Left lung (tissue), 10 donors: ENCODE measurements around the gene UBR3. TPM values are rescaled to one million over a fixed set of nuclear protein-coding genes. Genes with fewer than 3 reads are reported as not detected.
"Not testable (repeated sequence)": the region's sequence is repeated elsewhere in the genome, so short reads cannot be mapped to it uniquely, and the experiment has no call there.

Experiments
- ATAC-seq: fragments of 200-7000 bp; cut with Tn5 transposase; one replicate; pipeline ENCODE4 v1.9.1; 2020; ENCODE audit warnings: moderate library complexity
- DNase-seq, 4 donors: peaks; one replicate each; pipeline ENCODE4 v3.0.0-alpha.2; 2013 to 2020
- H3K27ac ChIP-seq, 2 donors: fragments of 200-600 bp; sonication (generic) in 1 of 2; one replicate each; pipeline versions ENCODE4 v1.5.0 to v1.8.0; 2020 to 2021
- H3K27me3 ChIP-seq, 2 donors: fragments of 200-600 bp; sonication (generic) in 1 of 2; one replicate each; pipeline versions ENCODE4 v1.5.0 to v1.8.0; 2020 to 2021
- H3K36me3 ChIP-seq, 2 donors: fragments of 200-600 bp; sonication (generic) in 1 of 2; one replicate each; pipeline versions ENCODE4 v1.5.0 to v1.8.0; 2020 to 2021
- H3K4me1 ChIP-seq, 2 donors: fragments of 200-600 bp; one replicate each; pipeline ENCODE4 v1.8.0; 2021
- H3K4me3 ChIP-seq, 2 donors: fragments of 200-600 bp; sonication (generic) in 1 of 2; one replicate each; pipeline versions ENCODE4 v1.5.0 to v1.8.0; 2020 to 2021; ENCODE audit warnings: mild to moderate bottlenecking in 1 of 2
- H3K9me3 ChIP-seq, 2 donors: fragments of 200-600 bp; sonication (generic) in 1 of 2; one replicate each; pipeline versions ENCODE4 v1.5.0 to v1.8.0; 2020 to 2021
- intact Hi-C, 2 donors: fragments of 100-400 bp; cut with DNase I; formaldehyde crosslinking; loops; one replicate each; pipeline versions ENCODE4 v1.11.2 to v1.14.2; 2022
- polyA plus RNA-seq, 6 donors: library from polyadenylated mRNA; unstranded; fragments of 120-200 nt; gene quantifications; one replicate each; pipeline ENCODE4 v1.2.1, GENCODE V29; 2013; ENCODE audit not compliant: insufficient read length in 6 of 6
- total RNA-seq, 2 donors: library from RNA; stranded (reverse); fragmentation: NEBNext Ultra II Directional; extraction: Animal tissue kit (Norgen Biotek cat#: 25700); gene quantifications; one replicate each; pipeline ENCODE4 v1.2.1, GENCODE V29; 2021
- TF ChIP-seq, protein P1 (sequence below), 2 donors: fragments of 200-600 bp; sonication (generic) in 1 of 2; IDR thresholded peaks; one replicate each; pipeline versions ENCODE4 v1.5.0 to v1.8.0; 2021; ENCODE audit warnings: antibody characterized with exemption in 2 of 2
- donor health status: DM: no; HTN: yes; CAD: no.
- donor health status: DM: no; HTN: no; CAD: no.

Gene UBR3
- total and polyA plus RNA-seq, 8 donors, result 33.2 to 48.0 (median 40.7) TPM

DNA sequence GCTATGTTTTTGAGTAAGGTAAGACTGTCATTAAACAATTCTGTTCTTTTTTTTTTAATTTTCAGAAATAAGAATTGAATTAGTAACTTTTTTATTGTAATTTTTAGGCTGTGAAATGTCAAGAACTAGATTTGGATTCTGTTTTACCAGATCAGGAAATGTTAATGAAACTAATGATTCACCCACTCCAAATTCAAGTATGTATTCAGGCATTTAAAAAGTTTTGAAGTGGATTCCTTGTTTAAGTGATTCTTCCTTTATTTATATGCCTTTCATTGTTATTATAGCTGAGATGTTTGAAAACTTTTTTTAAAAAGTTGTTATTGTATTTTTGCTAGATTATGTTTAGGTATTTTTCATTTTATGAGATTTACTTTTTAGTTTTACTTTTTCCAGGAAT is 96.7 kb downstream of the UBR3 start:
- no peaks in the 10 kb centered on the region for H3K27me3 ChIP-seq
- ATAC-seq, result peak; percentile 53

GRCh38 chr2:169925968-169926367 is 98.7 kb downstream of the UBR3 start:
- TF ChIP-seq, protein P1, sequence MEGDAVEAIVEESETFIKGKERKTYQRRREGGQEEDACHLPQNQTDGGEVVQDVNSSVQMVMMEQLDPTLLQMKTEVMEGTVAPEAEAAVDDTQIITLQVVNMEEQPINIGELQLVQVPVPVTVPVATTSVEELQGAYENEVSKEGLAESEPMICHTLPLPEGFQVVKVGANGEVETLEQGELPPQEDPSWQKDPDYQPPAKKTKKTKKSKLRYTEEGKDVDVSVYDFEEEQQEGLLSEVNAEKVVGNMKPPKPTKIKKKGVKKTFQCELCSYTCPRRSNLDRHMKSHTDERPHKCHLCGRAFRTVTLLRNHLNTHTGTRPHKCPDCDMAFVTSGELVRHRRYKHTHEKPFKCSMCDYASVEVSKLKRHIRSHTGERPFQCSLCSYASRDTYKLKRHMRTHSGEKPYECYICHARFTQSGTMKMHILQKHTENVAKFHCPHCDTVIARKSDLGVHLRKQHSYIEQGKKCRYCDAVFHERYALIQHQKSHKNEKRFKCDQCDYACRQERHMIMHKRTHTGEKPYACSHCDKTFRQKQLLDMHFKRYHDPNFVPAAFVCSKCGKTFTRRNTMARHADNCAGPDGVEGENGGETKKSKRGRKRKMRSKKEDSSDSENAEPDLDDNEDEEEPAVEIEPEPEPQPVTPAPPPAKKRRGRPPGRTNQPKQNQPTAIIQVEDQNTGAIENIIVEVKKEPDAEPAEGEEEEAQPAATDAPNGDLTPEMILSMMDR (IDR thresholded peaks at IDR 0.05), result no peak
- no peaks in the 10 kb centered on the region for H3K9me3 ChIP-seq
- no peak overlapping the region for H3K27ac ChIP-seq
- no peak overlapping the region for H3K4me3 ChIP-seq
- no peaks in the 10 kb centered on the region for H3K27me3 ChIP-seq
- DNase-seq (no peak), ATAC-seq (no peak)
- peaks cover 0 to 28% of the 10 kb centered on the region in 2 donors for H3K36me3 ChIP-seq
- intact Hi-C loops, result loop anchor here in 1 of 2 donors (5.0 kb wide), 1 partner anchor 99 kb away; the partner anchor contains the start of gene UBR3
- no peaks in the 10 kb centered on the region for H3K4me1 ChIP-seq

More for the DNA sequence above, 96.7 kb downstream of the UBR3 start:
- TF ChIP-seq, protein P1 (IDR thresholded peaks at IDR 0.05), result no peak
- no peak for DNase-seq
- Histone ChIP-seq H3K4me3 (no peak overlapping the region), H3K27ac (no peak overlapping the region), H3K36me3 (peaks cover 0 to 32% of the 10 kb centered on the region in 2 donors), H3K9me3 (no peaks in the 10 kb centered on the region), H3K4me1 (no peaks in the 10 kb centered on the region)
- intact Hi-C loops, result no loop called here

DNA sequence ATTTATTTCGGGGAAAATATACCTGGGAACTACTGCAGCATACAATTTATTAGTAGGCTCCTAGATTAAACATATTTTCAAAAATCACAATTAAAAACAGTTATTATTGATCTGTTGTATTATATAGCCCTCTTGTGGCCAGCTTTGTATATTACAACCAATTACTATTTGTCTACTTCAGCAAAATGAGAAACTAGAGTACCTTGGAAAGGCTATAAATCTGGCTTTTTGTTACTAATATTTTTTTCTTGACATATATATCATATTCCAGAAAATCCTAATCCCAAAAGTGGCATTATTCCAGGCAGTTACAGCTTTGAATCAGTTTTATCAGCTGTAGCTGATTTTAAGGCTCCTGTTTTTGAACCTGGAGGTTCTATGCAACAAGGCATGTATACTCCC is 101.2 kb downstream of the UBR3 start:
- Histone ChIP-seq H3K4me3 (no peak overlapping the region), H3K4me1 (no peaks in the 10 kb centered on the region), H3K36me3 (peaks cover 0 to 28% of the 10 kb centered on the region in 2 donors), H3K27ac (no peak overlapping the region), H3K27me3 (no peaks in the 10 kb centered on the region), H3K9me3 (no peaks in the 10 kb centered on the region)
- intact Hi-C loops, result loop anchor here in 1 of 2 donors (5.0 kb wide), 1 partner anchor 101 kb away; the partner anchor contains the start of gene UBR3
- DNase-seq (peak in 2 of 4 donors; percentile 20 to 40), ATAC-seq (peak; percentile 73)
- TF ChIP-seq, protein P1 (IDR thresholded peaks at IDR 0.05), result peak; percentile 59 to 68

GRCh38 chr2:169933124-169933711 is 106.0 kb downstream of the UBR3 start:
- intact Hi-C loops, result no loop called here
- Histone ChIP-seq H3K27me3 (no peaks in the 10 kb centered on the region), H3K9me3 (no peaks in the 10 kb centered on the region), H3K27ac (no peak overlapping the region), H3K36me3 (peaks cover 0 to 24% of the 10 kb centered on the region in 2 donors), H3K4me3 (no peak overlapping the region), H3K4me1 (no peaks in the 10 kb centered on the region)
- ATAC-seq, result peak; percentile 66
- peak in 2 of 4 donors; percentile 3 to 19 for DNase-seq
- TF ChIP-seq, protein P1 (IDR thresholded peaks at IDR 0.05), result peak; percentile 54 to 65

DNA sequence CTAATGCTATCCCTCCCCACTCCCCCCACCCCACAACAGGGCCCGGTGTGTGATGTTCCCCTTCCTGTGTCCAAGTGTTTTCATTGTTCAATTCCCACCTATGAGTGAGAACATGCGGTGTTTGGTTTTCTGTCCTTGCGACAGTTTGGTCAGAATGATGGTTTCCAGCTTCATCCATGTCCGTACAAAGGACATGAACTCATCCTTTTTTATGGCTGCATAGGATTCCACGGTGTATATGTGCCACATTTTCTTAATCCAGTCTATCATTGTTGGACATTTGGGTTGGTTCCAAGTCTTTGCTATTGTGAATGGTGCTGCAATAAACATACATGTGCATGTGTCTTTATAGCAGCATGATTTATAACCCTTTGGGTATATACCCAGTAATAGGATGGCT is 109.4 kb downstream of the UBR3 start:
- H3K4me1 ChIP-seq, intact Hi-C loops, H3K27ac ChIP-seq, H3K27me3 ChIP-seq, H3K9me3 ChIP-seq, DNase-seq, ATAC-seq, H3K4me3 ChIP-seq: not testable (repeated sequence)
- peaks cover 0 to 28% of the 10 kb centered on the region in 2 donors for H3K36me3 ChIP-seq
